Heart left ventricle (tissue), 13 donors: Measurements from ENCODE around the gene SLC19A1.

Experiments
- CTCF ChIP-seq, 12 donors: fragments of 200-600 bp; sonication (generic) in 4 of 12; IDR thresholded peaks; one replicate each; pipeline versions ENCODE4 v1.5.0 to v1.8.0; 2018 to 2022; ENCODE audit warnings: antibody characterized with exemption in 12 of 12, mild to moderate bottlenecking in 5 of 12
- POLR2A ChIP-seq, 2 donors: fragments of 450-650 bp; IDR thresholded peaks; one replicate each; pipeline ENCODE4 v1.6.1; 2017; ENCODE audit warnings: antibody characterized with exemption in 2 of 2, mild to moderate bottlenecking in 2 of 2, moderate library complexity in 2 of 2
- donor health status: ischemic (EF 13 %, LVEDD 7.1; RV severe dilation, severe dysfunction).
- donor health status: DM: no; HTN: yes; CAD: no.
- donor health status: DM: no; HTN: no; CAD: no.
- donor health status: ischemic (EF 25% LVEDD 6.9; RV normal size, moderate dysfunction).
- donor health status: ischemic (EF 25% LVEDD 5.7; RV mildly dilated, moderate dysfunction).
- donor health status: ischemic (EF 35%, LVEDD 5.7; RV mildly dilated, moderate dysfunction).
- donor health status: nonischemic (EF 11% LVEDD 7.7; RV severe dilation, severe dysfunction).
- donor health status: DM: yes; HTN: yes; CAD: no.
- donor health status: PGD.
- donor health status: ischemic (EF 29% LVEDD 5.4; RV normal size, mild dysfunction).
- donor health status: nonischemic (EF 23%, LVEDD 6.1; RV moderate dilation, normal function).

GRCh38 chr21:45551316-45551715 is 9.1 kb upstream of the SLC19A1 start:
- TF ChIP-seq CTCF (IDR thresholded peaks at IDR 0.05), result no peak
- TF ChIP-seq POLR2A (IDR thresholded peaks at IDR 0.05), result no peak
